ENCODE data around the gene CAMSAP3. TPM values are rescaled to one million over a fixed set of nuclear protein-coding genes. Genes with fewer than 3 reads are reported as not detected.

The CAMSAP3 gene, protein sequence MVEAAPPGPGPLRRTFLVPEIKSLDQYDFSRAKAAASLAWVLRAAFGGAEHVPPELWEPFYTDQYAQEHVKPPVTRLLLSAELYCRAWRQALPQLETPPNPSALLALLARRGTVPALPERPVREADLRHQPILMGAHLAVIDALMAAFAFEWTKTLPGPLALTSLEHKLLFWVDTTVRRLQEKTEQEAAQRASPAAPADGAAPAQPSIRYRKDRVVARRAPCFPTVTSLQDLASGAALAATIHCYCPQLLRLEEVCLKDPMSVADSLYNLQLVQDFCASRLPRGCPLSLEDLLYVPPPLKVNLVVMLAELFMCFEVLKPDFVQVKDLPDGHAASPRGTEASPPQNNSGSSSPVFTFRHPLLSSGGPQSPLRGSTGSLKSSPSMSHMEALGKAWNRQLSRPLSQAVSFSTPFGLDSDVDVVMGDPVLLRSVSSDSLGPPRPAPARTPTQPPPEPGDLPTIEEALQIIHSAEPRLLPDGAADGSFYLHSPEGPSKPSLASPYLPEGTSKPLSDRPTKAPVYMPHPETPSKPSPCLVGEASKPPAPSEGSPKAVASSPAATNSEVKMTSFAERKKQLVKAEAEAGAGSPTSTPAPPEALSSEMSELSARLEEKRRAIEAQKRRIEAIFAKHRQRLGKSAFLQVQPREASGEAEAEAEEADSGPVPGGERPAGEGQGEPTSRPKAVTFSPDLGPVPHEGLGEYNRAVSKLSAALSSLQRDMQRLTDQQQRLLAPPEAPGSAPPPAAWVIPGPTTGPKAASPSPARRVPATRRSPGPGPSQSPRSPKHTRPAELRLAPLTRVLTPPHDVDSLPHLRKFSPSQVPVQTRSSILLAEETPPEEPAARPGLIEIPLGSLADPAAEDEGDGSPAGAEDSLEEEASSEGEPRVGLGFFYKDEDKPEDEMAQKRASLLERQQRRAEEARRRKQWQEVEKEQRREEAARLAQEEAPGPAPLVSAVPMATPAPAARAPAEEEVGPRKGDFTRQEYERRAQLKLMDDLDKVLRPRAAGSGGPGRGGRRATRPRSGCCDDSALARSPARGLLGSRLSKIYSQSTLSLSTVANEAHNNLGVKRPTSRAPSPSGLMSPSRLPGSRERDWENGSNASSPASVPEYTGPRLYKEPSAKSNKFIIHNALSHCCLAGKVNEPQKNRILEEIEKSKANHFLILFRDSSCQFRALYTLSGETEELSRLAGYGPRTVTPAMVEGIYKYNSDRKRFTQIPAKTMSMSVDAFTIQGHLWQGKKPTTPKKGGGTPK
- under 1 TPM; 0.17 to 0.31 TPM for total RNA-seq

DNA sequence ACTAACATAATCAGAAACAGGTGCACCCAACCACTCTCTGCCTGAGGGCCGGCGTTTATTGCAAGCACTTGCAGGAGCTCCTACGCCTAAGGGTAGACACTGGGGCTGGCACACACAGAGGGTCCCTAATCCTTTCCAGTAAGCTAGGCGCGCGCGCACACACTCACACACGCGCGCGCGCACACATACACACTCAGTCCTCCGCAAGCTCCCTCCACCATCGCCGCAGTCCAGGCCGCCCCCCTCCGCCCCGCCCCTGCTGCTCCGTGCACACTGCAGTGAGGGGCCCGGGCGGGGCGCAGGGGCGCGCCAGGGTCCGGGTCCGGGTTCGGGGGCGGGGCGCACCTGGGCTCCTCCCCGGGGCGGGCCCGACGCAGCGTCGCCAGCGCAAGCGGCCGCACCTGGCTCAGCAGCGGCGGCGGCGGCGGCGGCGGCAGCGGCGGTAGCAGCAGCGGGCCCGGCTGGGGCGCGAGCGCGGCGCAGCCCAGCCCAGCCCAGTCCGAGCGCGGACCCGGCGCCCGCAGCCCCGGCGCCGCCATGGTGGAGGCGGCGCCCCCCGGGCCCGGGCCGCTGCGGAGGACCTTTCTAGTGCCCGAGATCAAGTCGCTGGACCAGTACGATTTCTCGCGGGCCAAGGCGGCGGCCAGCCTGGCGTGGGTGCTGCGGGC is at the start of gene CAMSAP3:
CAMSAP3 (plus strand) TSS at position 398 of the 668 bp plus-strand sequence; CDS start at position 538, 140 bp downstream.
- Mint-ChIP-seq H3K27ac (no peak within 1 kb of the TSS), H3K4me3 (peak within 1 kb of the TSS; percentile 61), H3K27me3 (peaks cover 39% of the 10 kb centered on the region), H3K4me1 (ENCODE audit: low read depth) (peaks cover 2% of the 10 kb centered on the region), H3K9me3 (no peaks in the 10 kb centered on the region), H3K36me3 (no peaks in the 10 kb centered on the region)
- POLR2A ChIA-PET, result no interaction called here
- intact Hi-C loops (cut with micrococcal nuclease), result no loop called here
- CTCF ChIA-PET, result interaction anchor here (1.1 kb wide), 1 partner anchor 27 kb away, joined by 5 read pairs; no protein-coding TSS in a partner anchor
- DNase-seq, result peak; percentile 38

DNA sequence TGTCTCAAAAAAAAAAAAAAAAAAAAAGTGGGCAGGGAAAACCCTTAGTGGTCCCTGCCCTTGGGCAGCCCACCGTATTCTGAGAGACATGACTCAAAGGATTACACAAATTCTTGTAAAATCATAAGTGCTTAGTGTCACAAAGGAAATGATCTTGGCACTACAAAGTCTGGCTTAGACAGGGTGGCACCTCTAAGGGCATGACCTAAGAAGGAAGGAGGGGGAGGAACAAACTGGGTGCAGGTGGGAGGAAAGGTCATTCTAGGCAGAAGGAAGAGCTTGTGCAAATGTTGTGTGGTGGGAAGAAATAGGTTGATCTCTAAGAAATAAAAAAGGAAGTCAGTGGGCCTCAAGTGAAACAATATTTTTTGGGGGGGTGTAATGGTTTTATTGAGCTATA is 49.8 kb upstream of the CAMSAP3 start:
- CTCF ChIA-PET, result interaction anchor here (1.5 to 2.0 kb wide), 2 partner anchors 22 to 191 kb away, joined by 4 read pairs; no protein-coding TSS in a partner anchor
- POLR2A ChIA-PET, result no interaction called here
- peak; percentile 48 for DNase-seq
- Mint-ChIP-seq H3K27me3 (no peaks in the 10 kb centered on the region), H3K27ac (peak overlapping the region; percentile 72), H3K9me3 (no peaks in the 10 kb centered on the region), H3K36me3 (peaks cover 29% of the 10 kb centered on the region), H3K4me3 (no peak overlapping the region), H3K4me1 (ENCODE audit: low read depth) (peaks cover 14% of the 10 kb centered on the region)
- intact Hi-C loops (cut with micrococcal nuclease), result no loop called here

DNA sequence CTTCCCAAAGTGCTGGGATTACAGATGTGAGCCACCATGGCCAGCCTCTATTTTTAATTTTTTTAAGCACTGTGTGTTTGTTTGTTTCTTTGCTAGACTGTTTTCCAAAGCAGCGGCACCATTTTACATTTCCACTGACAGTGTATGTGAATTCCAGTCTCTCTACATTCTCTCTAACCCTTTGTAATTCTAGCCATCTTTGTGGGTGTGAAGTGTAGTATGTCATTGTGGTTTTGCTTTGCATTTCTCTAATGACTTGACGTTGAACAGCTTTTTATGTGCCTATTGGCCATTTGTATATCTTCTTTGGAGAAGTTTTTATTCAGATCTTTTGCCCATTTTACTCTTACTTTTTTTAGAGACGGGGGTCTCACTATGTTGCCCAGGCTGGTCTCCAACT is 48.5 kb upstream of the CAMSAP3 start:
- intact Hi-C loops (cut with micrococcal nuclease), result no loop called here
- CTCF ChIA-PET, result interaction anchor here (1.5 to 2.0 kb wide), 2 partner anchors 21 to 193 kb away, joined by 4 read pairs; no protein-coding TSS in a partner anchor
- Mint-ChIP-seq H3K36me3 (peaks cover 31% of the 10 kb centered on the region), H3K4me1 (ENCODE audit: low read depth) (peaks cover 14% of the 10 kb centered on the region), H3K27ac (no peak overlapping the region), H3K4me3 (no peak overlapping the region), H3K9me3 (no peaks in the 10 kb centered on the region), H3K27me3 (no peaks in the 10 kb centered on the region)
- POLR2A ChIA-PET, result no interaction called here
- no peak for DNase-seq

DNA sequence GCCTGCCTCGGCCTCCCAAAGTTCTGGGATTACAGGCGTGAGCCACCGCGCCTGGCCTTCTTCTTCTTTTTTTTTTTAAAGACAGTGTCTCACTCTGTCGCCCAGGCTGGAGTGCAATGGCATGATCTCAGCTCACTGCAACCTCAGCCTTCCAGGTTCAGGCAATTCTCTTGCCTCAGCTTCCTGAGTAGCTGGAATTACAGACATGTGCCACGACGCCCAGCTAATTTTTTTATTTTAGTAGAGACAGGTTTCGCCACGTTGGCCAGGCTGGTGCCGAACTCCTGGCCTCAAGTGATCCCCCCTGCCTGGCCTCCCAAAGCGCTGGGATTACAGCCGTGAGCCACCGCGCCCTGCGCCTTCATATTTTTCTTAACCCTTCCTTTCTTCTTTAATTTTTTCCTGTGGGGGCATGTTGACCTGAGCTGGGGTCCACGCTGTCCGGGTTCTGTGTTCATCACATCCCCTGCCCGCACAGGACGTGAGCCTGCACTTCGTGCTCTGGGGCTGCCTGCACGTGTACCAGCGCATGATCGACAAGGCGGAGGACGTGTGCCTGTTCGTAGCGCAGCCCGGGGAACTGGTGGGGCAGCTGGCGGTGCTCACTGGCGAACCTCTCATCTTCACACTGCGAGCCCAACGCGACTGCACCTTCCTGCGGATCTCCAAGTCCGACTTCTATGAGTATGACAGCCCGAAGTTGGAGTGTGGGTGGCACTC is 46.1 kb upstream of the CAMSAP3 start:
- Mint-ChIP-seq H3K27me3 (no peaks in the 10 kb centered on the region), H3K4me1 (ENCODE audit: low read depth) (peaks cover 12% of the 10 kb centered on the region), H3K4me3 (no peak overlapping the region), H3K9me3 (no peaks in the 10 kb centered on the region), H3K27ac (no peak overlapping the region), H3K36me3 (peaks cover 28% of the 10 kb centered on the region)
- intact Hi-C loops (cut with micrococcal nuclease), result no loop called here
- ChIA-PET POLR2A (no interaction called here), CTCF (no interaction called here)
- no peak for DNase-seq

DNA sequence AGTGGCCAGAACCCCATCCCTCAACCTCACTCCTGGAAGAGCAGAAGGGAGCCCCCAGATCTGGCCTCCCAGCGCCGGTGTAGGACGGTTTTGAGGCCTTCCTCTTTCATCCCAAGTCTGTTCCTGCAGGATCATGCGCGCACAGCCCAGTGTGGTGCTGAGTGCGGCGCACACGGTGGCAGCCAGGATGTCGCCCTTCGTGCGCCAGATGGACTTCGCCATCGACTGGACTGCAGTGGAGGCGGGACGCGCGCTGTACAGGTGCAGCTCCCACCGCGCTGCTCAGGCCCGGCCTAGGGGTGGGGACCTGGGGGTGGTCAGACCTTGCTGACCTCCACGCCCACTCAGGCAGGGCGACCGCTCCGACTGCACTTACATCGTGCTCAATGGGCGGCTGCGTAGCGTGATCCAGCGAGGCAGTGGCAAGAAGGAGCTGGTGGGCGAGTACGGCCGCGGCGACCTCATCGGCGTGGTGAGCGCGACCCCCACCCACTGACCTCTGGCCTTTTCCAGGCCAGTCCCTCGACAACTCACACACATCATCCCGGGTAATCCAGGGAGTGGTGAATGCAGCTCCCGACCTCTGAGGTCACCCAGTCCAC is 45.4 kb upstream of the CAMSAP3 start:
- H3K36me3 Mint-ChIP-seq, result peaks cover 28% of the 10 kb centered on the region

DNA sequence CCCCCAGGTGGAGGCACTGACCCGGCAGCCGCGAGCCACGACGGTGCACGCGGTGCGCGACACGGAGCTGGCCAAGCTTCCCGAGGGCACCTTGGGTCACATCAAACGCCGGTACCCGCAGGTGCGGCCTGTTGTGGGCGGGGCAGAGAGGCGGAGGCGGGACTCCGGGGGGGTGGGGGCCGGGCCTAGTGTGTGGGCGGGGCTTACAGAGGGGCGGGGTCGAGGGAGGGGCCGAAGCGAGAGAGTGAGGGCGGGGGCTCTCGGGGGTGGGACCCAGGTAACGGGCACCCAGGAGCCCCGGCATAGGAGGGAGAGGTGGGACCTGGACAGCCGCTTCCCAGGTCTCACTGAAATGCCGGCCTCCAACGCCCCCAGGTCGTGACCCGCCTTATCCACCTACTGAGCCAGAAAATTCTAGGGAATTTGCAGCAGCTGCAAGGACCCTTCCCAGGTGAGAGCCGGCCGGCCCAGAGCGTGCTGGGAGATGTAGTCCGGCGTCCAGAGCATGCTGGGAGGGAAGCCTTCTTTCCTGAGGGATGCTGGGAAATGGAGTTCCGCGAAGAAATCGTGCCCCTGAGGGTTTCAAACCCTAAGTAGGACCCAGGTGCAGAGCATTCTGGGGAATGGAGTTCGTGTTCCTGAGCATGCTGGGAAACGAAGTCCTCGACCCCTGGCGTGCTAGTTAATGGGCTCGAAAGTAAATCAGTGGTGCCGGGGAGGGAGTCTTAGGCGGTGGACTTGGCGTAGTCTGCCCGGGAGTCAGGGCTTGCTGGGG is 44.5 kb upstream of the CAMSAP3 start:
- DNase-seq, result peak; percentile 50
- Mint-ChIP-seq H3K9me3 (no peaks in the 10 kb centered on the region), H3K27ac (no peak overlapping the region), H3K27me3 (no peaks in the 10 kb centered on the region), H3K4me3 (no peak overlapping the region), H3K36me3 (peaks cover 24% of the 10 kb centered on the region), H3K4me1 (ENCODE audit: low read depth) (peaks cover 5% of the 10 kb centered on the region)
- intact Hi-C loops (cut with micrococcal nuclease), result loop anchor here (1.0 kb wide), 1 partner anchor 16 kb away; the partner anchor contains the start of gene PNPLA6
- ChIA-PET CTCF (interaction anchor here (3.4 kb wide), 1 partner anchor 17 kb away, joined by 13 read pairs; no protein-coding TSS in a partner anchor), POLR2A (no interaction called here)

More for the DNA sequence above, 45.4 kb upstream of the CAMSAP3 start:
- intact Hi-C loops (cut with micrococcal nuclease), result no loop called here
- POLR2A ChIA-PET, result no interaction called here
- CTCF ChIA-PET, result no interaction called here
- Mint-ChIP-seq H3K4me3 (no peak overlapping the region), H3K9me3 (no peaks in the 10 kb centered on the region), H3K27me3 (no peaks in the 10 kb centered on the region), H3K27ac (no peak overlapping the region), H3K4me1 (ENCODE audit: low read depth) (peaks cover 11% of the 10 kb centered on the region)
- no peak for DNase-seq

DNA sequence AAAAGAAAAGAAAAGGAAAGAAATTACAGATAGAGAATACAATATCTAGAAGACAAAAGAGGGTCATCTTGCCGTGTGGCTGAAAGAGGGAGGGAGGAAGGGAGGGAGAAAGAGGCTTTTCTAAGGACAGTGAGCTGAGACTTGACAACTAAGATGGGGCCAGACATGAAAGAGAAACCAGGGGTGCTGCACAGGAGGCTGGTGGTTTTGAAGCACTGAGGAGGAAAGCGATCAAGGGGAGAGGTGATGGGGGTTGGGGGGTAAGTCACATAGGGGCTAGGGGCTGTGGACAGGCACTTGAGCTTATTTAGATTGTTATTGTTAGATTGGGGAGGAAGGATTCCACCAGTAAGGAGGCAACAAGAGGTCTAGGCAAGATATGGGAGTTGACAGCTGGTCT is 42.9 kb upstream of the CAMSAP3 start:
- intact Hi-C loops (cut with micrococcal nuclease), result no loop called here
- Mint-ChIP-seq H3K27me3 (no peaks in the 10 kb centered on the region), H3K4me1 (ENCODE audit: low read depth) (no peaks in the 10 kb centered on the region), H3K9me3 (no peaks in the 10 kb centered on the region), H3K27ac (no peak overlapping the region), H3K36me3 (peaks cover 33% of the 10 kb centered on the region), H3K4me3 (no peak overlapping the region)
- CTCF ChIA-PET, result interaction anchor here (3.4 kb wide), 1 partner anchor 16 kb away, joined by 13 read pairs; no protein-coding TSS in a partner anchor
- DNase-seq, result no peak
- POLR2A ChIA-PET, result no interaction called here

DNA sequence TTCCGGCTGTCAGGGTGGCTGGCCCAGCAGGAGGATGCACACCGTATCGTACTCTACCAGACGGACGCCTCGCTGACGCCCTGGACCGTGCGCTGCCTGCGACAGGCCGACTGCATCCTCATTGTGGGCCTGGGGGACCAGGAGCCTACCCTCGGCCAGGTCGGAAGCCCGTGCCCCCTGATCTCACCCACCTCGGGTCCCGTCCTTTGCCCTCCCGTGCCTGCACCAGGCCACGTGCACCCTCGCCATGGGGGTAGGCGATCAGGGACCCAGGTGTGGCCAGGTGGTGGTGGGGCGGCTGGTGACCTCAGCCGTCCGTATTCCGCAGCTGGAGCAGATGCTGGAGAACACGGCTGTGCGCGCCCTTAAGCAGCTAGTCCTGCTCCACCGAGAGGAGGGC is 41.1 kb upstream of the CAMSAP3 start:
- POLR2A ChIA-PET, result interaction anchor here (0.6 kb wide), 1 partner anchor 693 kb away, joined by 5 read pairs; no protein-coding TSS in a partner anchor
- no peaks in the 10 kb centered on the region for H3K27me3 Mint-ChIP-seq
- no peak overlapping the region for H3K27ac Mint-ChIP-seq
- H3K4me1 Mint-ChIP-seq (ENCODE audit: low read depth), result no peaks in the 10 kb centered on the region
- H3K36me3 Mint-ChIP-seq, result peaks cover 45% of the 10 kb centered on the region
- no peak overlapping the region for H3K4me3 Mint-ChIP-seq
- CTCF ChIA-PET, result interaction anchor here (1.5 kb wide), 1 partner anchor 14 kb away, joined by 9 read pairs; no protein-coding TSS in a partner anchor
- intact Hi-C loops (cut with micrococcal nuclease), result no loop called here
- H3K9me3 Mint-ChIP-seq, result no peaks in the 10 kb centered on the region
- DNase-seq, result no peak

DNA sequence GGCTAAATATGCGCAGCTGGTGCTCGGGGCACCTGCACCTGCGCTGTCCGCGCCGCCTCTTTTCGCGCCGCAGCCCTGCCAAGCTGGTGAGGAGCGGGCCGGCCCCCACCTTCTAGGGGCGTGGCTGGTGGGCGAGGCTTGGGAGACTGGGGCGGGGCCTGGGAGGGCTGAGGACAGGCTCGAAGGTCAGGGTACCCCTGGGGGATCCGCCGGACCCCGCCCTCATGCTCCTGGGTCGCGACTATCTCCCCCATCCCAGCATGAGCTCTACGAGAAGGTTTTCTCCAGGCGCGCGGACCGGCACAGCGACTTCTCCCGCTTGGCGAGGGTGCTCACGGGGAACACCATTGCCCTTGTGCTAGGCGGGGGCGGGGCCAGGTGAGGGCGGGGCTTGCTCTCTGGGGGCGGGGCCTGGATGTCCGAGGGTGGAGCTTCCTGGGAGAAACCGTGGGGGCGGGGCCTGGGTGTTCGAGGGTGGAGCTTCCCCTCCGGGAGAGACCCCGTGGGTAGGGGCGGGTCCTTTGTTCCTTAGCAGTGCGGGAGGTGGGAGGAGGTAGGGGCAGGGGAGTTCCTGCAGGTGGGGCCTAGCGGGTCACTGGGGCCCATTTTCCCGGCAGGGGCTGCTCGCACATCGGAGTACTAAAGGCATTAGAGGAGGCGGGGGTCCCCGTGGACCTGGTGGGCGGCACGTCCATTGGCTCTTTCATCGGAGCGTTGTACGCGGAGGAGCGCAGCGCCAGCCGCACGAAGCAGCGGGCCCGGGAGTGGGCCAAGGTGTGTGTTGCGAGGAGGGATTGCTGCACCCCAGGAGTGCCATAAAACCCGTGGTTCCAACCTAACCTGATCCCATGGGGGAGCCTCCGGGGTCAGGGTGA is 40.4 kb upstream of the CAMSAP3 start:
- DNase-seq, result peak; percentile 45
- Mint-ChIP-seq H3K27me3 (no peaks in the 10 kb centered on the region), H3K4me3 (no peak overlapping the region), H3K4me1 (ENCODE audit: low read depth) (no peaks in the 10 kb centered on the region), H3K9me3 (peaks cover 1% of the 10 kb centered on the region), H3K36me3 (peaks cover 43% of the 10 kb centered on the region), H3K27ac (no peak overlapping the region)
- intact Hi-C loops (cut with micrococcal nuclease), result no loop called here
- CTCF ChIA-PET, result interaction anchor here (1.5 kb wide), 1 partner anchor 13 kb away, joined by 9 read pairs; no protein-coding TSS in a partner anchor
- POLR2A ChIA-PET, result no interaction called here
